Keratinocyte (primary cell): Measurements from ENCODE around the gene SIK2. TPM values are rescaled to one million over a fixed set of nuclear protein-coding genes. Genes with fewer than 3 reads are reported as not detected.

Source experiments
- DNase-seq: peaks from one replicate; pipeline ENCODE4 v3.0.0-alpha.2; 2011; ENCODE audit warnings: low read depth, missing footprints, low spot score
- FAIRE-seq: peaks from 2 replicates; lab custom pipeline; 2011; peaks lifted over from hg19 to GRCh38; lab: Jason Lieb, UNC
- H2AFZ ChIP-seq: 2 replicates; pipeline ENCODE4 v1.6.0; 2012; ENCODE audit warnings: low read length, control low read depth, inconsistent platforms; ENCODE audit not compliant: control insufficient read depth
- H3K27ac ChIP-seq: 2 replicates; pipeline ENCODE4 v1.5.1; 2011; ENCODE audit warnings: low read length; ENCODE audit not compliant: control insufficient read depth, insufficient read depth
- H3K27me3 ChIP-seq: 3 replicates; pipeline ENCODE4 v1.6.0; 2011; ENCODE audit warnings: low read length; ENCODE audit not compliant: control insufficient read depth, insufficient read depth; ENCODE audit errors: extremely low read depth
- H3K36me3 ChIP-seq, 2 experiments: 2 replicates in 1 of 2; 3 replicates in 1 of 2; pipeline ENCODE4 v1.5.1; 2011; ENCODE audit warnings: low read length in 2 of 2, mild to moderate bottlenecking in 1 of 2; ENCODE audit not compliant: control insufficient read depth in 2 of 2, insufficient read depth in 2 of 2; ENCODE audit errors: extremely low read depth in 1 of 2
- H3K4me1 ChIP-seq: 3 replicates; pipeline ENCODE4 v1.5.1; 2011; ENCODE audit warnings: low read length; ENCODE audit not compliant: control insufficient read depth, insufficient read depth; ENCODE audit errors: extremely low read depth
- H3K4me2 ChIP-seq: 3 replicates; pipeline ENCODE4 v1.6.0; 2011; ENCODE audit warnings: low read depth, low read length; ENCODE audit not compliant: control insufficient read depth, insufficient read depth; ENCODE audit errors: extremely low read depth
- H3K4me3 ChIP-seq, 3 experiments: fragments of 200-600 bp in 1 of 3; sonication (generic) in 1 of 3; 2 replicates in 2 of 3; 3 replicates in 1 of 3; pipeline ENCODE4 v1.5.1; 2011 to 2016; ENCODE audit warnings: low read length in 3 of 3, mild to moderate bottlenecking in 3 of 3, control low read depth in 2 of 3, inconsistent platforms in 1 of 3, low read depth in 1 of 3, mixed read lengths in 1 of 3, mixed run types in 1 of 3, moderate library complexity in 1 of 3; ENCODE audit not compliant: control insufficient read depth in 2 of 3, insufficient read depth in 2 of 3; ENCODE audit errors: extremely low read depth in 1 of 3
- H3K79me2 ChIP-seq: 2 replicates; pipeline ENCODE4 v1.6.0; 2012; ENCODE audit warnings: low read length; ENCODE audit not compliant: control insufficient read depth, insufficient read depth
- H3K9ac ChIP-seq: 3 replicates; pipeline ENCODE4 v1.6.0; 2011; ENCODE audit warnings: low read length; ENCODE audit not compliant: control insufficient read depth, insufficient read depth; ENCODE audit errors: extremely low read depth
- H3K9me1 ChIP-seq: 3 replicates; pipeline ENCODE4 v1.6.0; 2011; ENCODE audit warnings: low read length; ENCODE audit not compliant: control insufficient read depth, insufficient read depth; ENCODE audit errors: extremely low read depth
- H3K9me3 ChIP-seq: 2 replicates; pipeline ENCODE4 v1.5.1; 2012; ENCODE audit warnings: low read depth, low read length; ENCODE audit not compliant: control insufficient read depth
- H4K20me1 ChIP-seq: 3 replicates; pipeline ENCODE4 v1.6.0; 2011; ENCODE audit warnings: low read length; ENCODE audit not compliant: control insufficient read depth, insufficient read depth; ENCODE audit errors: extremely low read depth
- EZH2 ChIP-seq: IDR thresholded peaks from one replicate; pipeline ENCODE4 v1.6.1; 2012; ENCODE audit warnings: inconsistent platforms, mild to moderate bottlenecking, low read length, moderate library complexity
- dilution Hi-C: fragments of 300-500 bp; cut with MboI; formaldehyde crosslinking; loops from one replicate; pipeline ENCODE4 v1.7.0; 2020; ENCODE audit warnings: low sequenced_read_pairs; ENCODE audit not compliant: extremely low pct_ligation_motif_present
- polyA plus RNA-seq, 5 experiments: library from polyadenylated mRNA; depleted of rRNA in 3 of 5; stranded (reverse) in 3 of 5; stranded (forward) in 1 of 5; unstranded in 1 of 5; fragments of >200 nt; gene quantifications; 1 replicate in 1 of 5; 2 replicates in 3 of 5; 3 replicates in 1 of 5; pipeline versions ENCODE4 v1.2.1 to v1.2.3, GENCODE V29; 2011 to 2012; ENCODE audit warnings: missing spikeins in 2 of 5, low read depth in 1 of 5, low replicate concordance in 1 of 5
- TF ChIP-seq, protein P1 (sequence below), 3 experiments: IDR thresholded peaks in 1 of 3; conservative IDR thresholded peaks in 1 of 3; optimal IDR thresholded peaks in 1 of 3; 2 replicates in 2 of 3; 3 replicates in 1 of 3; pipeline versions ENCODE3 to v1.5.1; 2011; ENCODE audit warnings: low read length in 3 of 3, mild to moderate bottlenecking in 3 of 3, moderate library complexity in 2 of 3, control low read depth in 1 of 3, inconsistent platforms in 1 of 3; ENCODE audit not compliant: insufficient read depth in 2 of 3; ENCODE audit errors: extremely low read depth in 1 of 3

The SIK2 gene
- polyA plus RNA-seq, 1 donor (not counting 4 experiments of a cell fraction or from before 2014, with no cell fraction given): 10.0 TPM

- Histone ChIP-seq H3K4me2 (no peak overlapping the region), H3K27me3 (no peaks in the 10 kb centered on the region), H2AFZ (no peak overlapping the region), H3K4me1 (peaks cover 5% of the 10 kb centered on the region), H3K36me3 (no peaks in the 10 kb centered on the region), H3K4me3 (no peak overlapping the region), H3K79me2 (no peaks in the 10 kb centered on the region), H3K27ac (no peak overlapping the region), H4K20me1 (no peaks in the 10 kb centered on the region), H3K9me3 (no peaks in the 10 kb centered on the region), H3K9me1 (no peaks in the 10 kb centered on the region), H3K9ac (no peak overlapping the region)
- FAIRE-seq (no peak), DNase-seq (no peak)
- dilution Hi-C loops: no loop called here
- no peak for TF ChIP-seq EZH2
- TF ChIP-seq, protein P1, sequence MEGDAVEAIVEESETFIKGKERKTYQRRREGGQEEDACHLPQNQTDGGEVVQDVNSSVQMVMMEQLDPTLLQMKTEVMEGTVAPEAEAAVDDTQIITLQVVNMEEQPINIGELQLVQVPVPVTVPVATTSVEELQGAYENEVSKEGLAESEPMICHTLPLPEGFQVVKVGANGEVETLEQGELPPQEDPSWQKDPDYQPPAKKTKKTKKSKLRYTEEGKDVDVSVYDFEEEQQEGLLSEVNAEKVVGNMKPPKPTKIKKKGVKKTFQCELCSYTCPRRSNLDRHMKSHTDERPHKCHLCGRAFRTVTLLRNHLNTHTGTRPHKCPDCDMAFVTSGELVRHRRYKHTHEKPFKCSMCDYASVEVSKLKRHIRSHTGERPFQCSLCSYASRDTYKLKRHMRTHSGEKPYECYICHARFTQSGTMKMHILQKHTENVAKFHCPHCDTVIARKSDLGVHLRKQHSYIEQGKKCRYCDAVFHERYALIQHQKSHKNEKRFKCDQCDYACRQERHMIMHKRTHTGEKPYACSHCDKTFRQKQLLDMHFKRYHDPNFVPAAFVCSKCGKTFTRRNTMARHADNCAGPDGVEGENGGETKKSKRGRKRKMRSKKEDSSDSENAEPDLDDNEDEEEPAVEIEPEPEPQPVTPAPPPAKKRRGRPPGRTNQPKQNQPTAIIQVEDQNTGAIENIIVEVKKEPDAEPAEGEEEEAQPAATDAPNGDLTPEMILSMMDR (optimal IDR thresholded peaks at IDR 0.05 in 1 of 3, IDR thresholded peaks at IDR 0.05 in 1 of 3, conservative IDR thresholded peaks at IDR 0.05 in 1 of 3; ENCODE audit: extremely low read depth in 1 of 3, insufficient read depth in 2 of 3, low read length in 3 of 3): no peak
These were observed 31.5 kb upstream of the SIK2 start for GRCh38 chr11:111570796-111571195.

DNA sequence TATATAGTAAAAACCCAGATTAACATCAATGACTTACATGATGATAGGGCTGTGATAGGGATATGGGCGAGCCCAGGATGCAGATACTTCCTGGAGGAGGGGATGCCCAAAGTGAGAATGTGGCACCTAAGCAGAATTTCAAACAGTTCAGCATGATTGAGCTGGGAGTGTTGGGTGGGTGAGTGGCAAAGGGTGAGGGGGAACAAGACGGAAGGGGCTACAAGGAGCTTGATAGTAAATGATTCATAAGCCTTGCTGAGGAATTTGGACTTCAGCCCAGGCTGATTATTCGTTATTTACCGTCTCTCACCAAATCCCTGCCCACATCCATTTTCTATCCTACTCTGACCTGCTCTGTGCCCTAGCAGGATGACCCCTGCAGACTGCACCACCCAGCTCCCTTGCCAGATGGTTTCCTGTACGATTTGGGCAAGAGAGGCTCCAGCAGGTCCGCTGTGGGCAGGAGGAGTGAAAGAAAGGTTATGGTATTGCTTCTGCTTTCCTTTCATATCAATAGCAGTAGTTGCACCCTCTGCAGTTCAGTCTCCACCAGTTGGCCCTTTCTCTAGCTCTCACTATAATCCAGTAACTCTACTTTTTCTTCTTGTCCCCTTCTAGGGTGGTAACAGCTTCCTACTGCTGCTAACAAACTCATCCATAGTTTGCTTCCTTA lies 30.3 kb upstream of the SIK2 start:
- FAIRE-seq (no peak), DNase-seq (no peak)
- no peaks in the 10 kb centered on the region for H3K9me3 ChIP-seq
- no peaks in the 10 kb centered on the region for H3K36me3 ChIP-seq
- dilution Hi-C loops: no loop called here
- no peaks in the 10 kb centered on the region for H3K27me3 ChIP-seq
- no peak overlapping the region for H3K9ac ChIP-seq
- peaks cover 5% of the 10 kb centered on the region for H3K4me1 ChIP-seq
- no peak overlapping the region for H3K4me3 ChIP-seq
- H3K79me2 ChIP-seq: no peaks in the 10 kb centered on the region
- no peak overlapping the region for H3K4me2 ChIP-seq
- no peaks in the 10 kb centered on the region for H4K20me1 ChIP-seq
- H3K9me1 ChIP-seq: no peaks in the 10 kb centered on the region
- no peak overlapping the region for H3K27ac ChIP-seq
- no peak for TF ChIP-seq EZH2
- no peak overlapping the region for H2AFZ ChIP-seq

DNA sequence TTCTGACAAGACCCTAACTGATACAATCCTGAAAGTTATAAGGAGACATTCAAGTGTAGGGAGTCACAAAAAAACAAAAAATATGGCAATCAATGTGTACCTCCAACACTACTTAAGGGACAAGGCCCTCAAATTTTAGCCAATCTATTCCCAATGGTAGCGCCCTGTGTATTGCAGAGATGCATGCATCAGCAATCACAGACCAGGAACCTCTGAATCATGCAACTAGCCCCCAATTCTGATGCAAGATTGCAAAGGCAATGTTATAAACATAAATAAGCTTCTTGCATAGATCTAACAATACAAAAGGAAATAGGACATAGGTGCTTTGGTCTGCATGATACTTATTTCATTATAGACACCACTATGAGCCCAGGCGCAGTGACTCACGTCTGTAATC lies 29.7 kb upstream of the SIK2 start:
- Histone ChIP-seq H3K36me3 (no peaks in the 10 kb centered on the region), H4K20me1 (no peaks in the 10 kb centered on the region), H3K9ac (no peak overlapping the region), H2AFZ (no peak overlapping the region), H3K9me1 (no peaks in the 10 kb centered on the region), H3K27me3 (no peaks in the 10 kb centered on the region), H3K79me2 (no peaks in the 10 kb centered on the region), H3K9me3 (no peaks in the 10 kb centered on the region), H3K4me1 (peaks cover 5% of the 10 kb centered on the region), H3K27ac (no peak overlapping the region), H3K4me2 (no peak overlapping the region), H3K4me3 (no peak overlapping the region)
- no peak for TF ChIP-seq EZH2
- TF ChIP-seq, protein P1 (optimal IDR thresholded peaks at IDR 0.05 in 1 of 3, IDR thresholded peaks at IDR 0.05 in 1 of 3, conservative IDR thresholded peaks at IDR 0.05 in 1 of 3; ENCODE audit: extremely low read depth in 1 of 3, insufficient read depth in 2 of 3, low read length in 3 of 3): no peak
- DNase-seq (no peak), FAIRE-seq (no peak)
- dilution Hi-C loops: no loop called here
